Measurements from ENCODE around the gene SMIM14. TPM values are rescaled to one million over a fixed set of nuclear protein-coding genes. Genes with fewer than 3 reads are reported as not detected.

SMIM14 gene
- total and polyA plus RNA-seq, 2 of the 8 experiments (the other 6 are each of a cell fraction or from before 2014, with no cell fraction given): 29.1 to 31.0 TPM

- H3K14ac ChIP-seq (ENCODE audit: insufficient read length): no peak overlapping the region
- no peaks in the 10 kb centered on the region for H3K27me3 ChIP-seq (replicated peaks in 1 of 4; ENCODE audit: control insufficient read depth in 3 of 4, extremely low read depth in 1 of 4, insufficient read depth in 3 of 4, low read length in 3 of 4)
- H2BK12ac ChIP-seq (ENCODE audit: low read depth, low read length): no peak overlapping the region
- H3K4ac ChIP-seq (replicated peaks; ENCODE audit: insufficient read length, low read depth, low read length): no peak overlapping the region
- no peaks in the 10 kb centered on the region for H3K9me3 ChIP-seq (ENCODE audit: insufficient read depth in 2 of 2, low read depth in 1 of 2, low read length in 1 of 2)
- H4K20me1 ChIP-seq (replicated peaks in 1 of 2; ENCODE audit: control insufficient read depth in 1 of 2, insufficient read depth in 2 of 2, low read length in 2 of 2): no peaks in the 10 kb centered on the region
- H3K4me2 ChIP-seq (ENCODE audit: insufficient read depth in 1 of 2, low read depth in 2 of 2, low read length in 2 of 2): no peak overlapping the region
- H2AFZ ChIP-seq (ENCODE audit: low read length): no peak overlapping the region
- no peak overlapping the region for H2AK5ac ChIP-seq (ENCODE audit: low read depth, low read length)
- POLR2A ChIA-PET (ENCODE audit: partially characterized antibody): no interaction called here
- H4K91ac ChIP-seq (replicated peaks; ENCODE audit: insufficient read length, low read length): no peak overlapping the region
- no peaks in the 10 kb centered on the region for H3K79me1 ChIP-seq (ENCODE audit: low read depth, low read length)
- no peak overlapping the region for H3K9ac ChIP-seq (replicated peaks in 1 of 4; ENCODE audit: extremely low read depth in 1 of 4, low read depth in 3 of 4, low read length in 3 of 4)
- H3K4me1 ChIP-seq (replicated peaks in 1 of 4; ENCODE audit: control insufficient read depth in 3 of 4, insufficient read depth in 4 of 4, low read length in 3 of 4): peaks cover 0 to 7% (median 3%) of the 10 kb centered on the region in 4 experiments; a peak in 3 of 7 replicates
- H2BK15ac ChIP-seq (ENCODE audit: low read length): no peak overlapping the region
- no peak overlapping the region for H3K23ac ChIP-seq (ENCODE audit: insufficient read length)
- H3K18ac ChIP-seq (ENCODE audit: extremely low read depth, low read length): no peak overlapping the region
- H3K4me3 ChIP-seq (ENCODE audit: extremely low read depth in 1 of 4, insufficient read depth in 2 of 4, low read depth in 3 of 4, low read length in 4 of 4): no peak overlapping the region
- no peaks in the 10 kb centered on the region for H3K23me2 ChIP-seq (ENCODE audit: low read depth, low read length)
- no peak overlapping the region for H2BK20ac ChIP-seq (ENCODE audit: low read length)
- no peak overlapping the region for H3K56ac ChIP-seq (replicated peaks; ENCODE audit: insufficient read length, low read depth, low read length)
- no peak overlapping the region for H4K5ac ChIP-seq (ENCODE audit: insufficient read length, low read depth, low read length)
- no peak overlapping the region for H3K27ac ChIP-seq (ENCODE audit: low read depth, low read length)
- H3K36me3 ChIP-seq (ENCODE audit: control insufficient read depth in 2 of 4, insufficient read depth in 4 of 4, low read length in 3 of 4): no peaks in the 10 kb centered on the region
- no peak for DNase-seq (ENCODE audit: low read depth in 1 of 2, low spot score in 2 of 2)
- H2BK5ac ChIP-seq (ENCODE audit: low read depth, low read length): no peak overlapping the region
- H3K79me2 ChIP-seq (ENCODE audit: control insufficient read depth in 1 of 2, insufficient read depth in 2 of 2, low read length in 2 of 2): no peaks in the 10 kb centered on the region
- FAIRE-seq: no peak
- CTCF ChIA-PET (ENCODE audit: partially characterized antibody): interaction anchor here (0.6 kb wide), 1 partner anchor 1218 kb away, joined by 5 read pairs; no protein-coding TSS in a partner anchor
- no peak overlapping the region for H4K8ac ChIP-seq (ENCODE audit: extremely low read depth, insufficient read depth, low read length)
- H2BK120ac ChIP-seq (replicated peaks; ENCODE audit: low read depth, low read length): no peak overlapping the region
- WGBS, 2 experiments (ENCODE audit: extremely low coverage in 1 of 2, insufficient coverage in 1 of 2, insufficient read length in 1 of 2, insufficient replicate concordance in 2 of 2, low coverage in 1 of 2, low lambda C conversion rate in 2 of 2, missing lambda C conversion rate in 1 of 2): 89% methylated on average over 3 of the region's 4 CpGs; no CpG with 5 or more reads in 1 of the 2 experiments
- TF ChIP-seq TBP (IDR thresholded peaks at IDR 0.05; ENCODE audit: low read depth, low read length): no peak
- no peak for TF ChIP-seq CTCF (IDR thresholded peaks at IDR 0.05; ENCODE audit: control extremely low read depth in 1 of 3, insufficient read depth in 1 of 3, low read depth in 1 of 3, low read length in 3 of 3)
- no peak for TF ChIP-seq BRCA1 (IDR thresholded peaks at IDR 0.05; ENCODE audit: low read depth, low read length)
- no peak for TF ChIP-seq SRF (IDR thresholded peaks at IDR 0.05; ENCODE audit: low read depth, low read length)
- TF ChIP-seq KDM4A (IDR thresholded peaks at IDR 0.05; ENCODE audit: low read depth, low read length, severe bottlenecking): no peak
- no peak for TF ChIP-seq SP2 (IDR thresholded peaks at IDR 0.05; ENCODE audit: low read length)
- no peak for TF ChIP-seq GABPA (IDR thresholded peaks at IDR 0.05; ENCODE audit: borderline replicate concordance, insufficient read depth, low read length)
- TF ChIP-seq SUZ12 (IDR thresholded peaks at IDR 0.05; ENCODE audit: low read length): no peak
- TF ChIP-seq EP300 (IDR thresholded peaks at IDR 0.05; ENCODE audit: borderline replicate concordance in 1 of 2, low read depth in 2 of 2, low read length in 2 of 2): no peak
- TF ChIP-seq SP4 (IDR thresholded peaks at IDR 0.05; ENCODE audit: low read length): no peak
- no peak for TF ChIP-seq EGR1 (IDR thresholded peaks at IDR 0.05; ENCODE audit: borderline replicate concordance, low read depth, low read length)
Observed at GRCh38 chr4:39642885-39643552, 4.4 kb upstream of the SMIM14 start.
